K562 (cell line): Measurements from ENCODE around the gene METTL22. TPM values are rescaled to one million over a fixed set of nuclear protein-coding genes. Genes with fewer than 3 reads are reported as not detected.

Source experiments
- ATAC-seq: fragments of 200-7000 bp; cut with Tn5 transposase; 3 replicates; pipeline ENCODE4 v1.9.1; 2020; ENCODE audit warnings: moderate library complexity
- BruUV-seq: library from RNA; stranded (reverse); fragments of 400-500 nt; replicated peaks from 2 replicates; lab custom pipeline; 2021; lab: Mats Ljungman, UMichigan
- CTCF ChIA-PET: fragments of 300-600 bp; formaldehyde crosslinking; extraction: SDS; loops from one replicate; lab custom pipeline; 2021; ENCODE audit warnings: low intra/inter-chr PET ratio; lab: Yijun Ruan, JAX
- POLR2A ChIA-PET: fragments of 300-600, 350-650 bp; sonication (Branson Sonifier 250); formaldehyde crosslinking; extraction: SDS; loops from one replicate; lab custom pipeline; 2021; ENCODE audit warnings: antibody characterized with exemption, inconsistent platforms; lab: Yijun Ruan, JAX
- DNase-seq, 4 experiments: peaks; one replicate each; pipeline versions ENCODE4 v3.0.0 to v3.0.0-alpha.2; 2011 to 2018; ENCODE audit warnings: low spot score in 3 of 4, mixed read lengths in 3 of 4; ENCODE audit errors: extremely low read depth in 1 of 4
- FAIRE-seq: peaks from 2 replicates; lab custom pipeline; 2011; peaks lifted over from hg19 to GRCh38; lab: Jason Lieb, UNC
- H2AFZ ChIP-seq: 2 replicates; pipeline ENCODE4 v1.6.0; 2011; ENCODE audit warnings: low read depth, low read length, control low read depth, inconsistent platforms
- H3K27ac ChIP-seq: fragments of 200-600 bp; 3 replicates; pipeline ENCODE4 v1.8.0; 2011; ENCODE audit warnings: low read depth, mild to moderate bottlenecking, control low read depth, inconsistent platforms, low read length, moderate library complexity, mixed read lengths; ENCODE audit errors: extremely low read depth
- H3K27me3 ChIP-seq, 2 experiments: fragments of 300-600 bp in 1 of 2; 2 replicates in 1 of 2; 3 replicates in 1 of 2; pipeline versions ENCODE4 v1.6.0 to v1.8.0; 2011; ENCODE audit warnings: inconsistent platforms in 2 of 2, low read length in 2 of 2, mild to moderate bottlenecking in 1 of 2, mixed read lengths in 1 of 2, moderate library complexity in 1 of 2; ENCODE audit not compliant: control insufficient read depth in 2 of 2, insufficient read depth in 2 of 2
- H3K36me3 ChIP-seq: fragments of 300-600 bp; 3 replicates; pipeline ENCODE4 v1.8.0; 2011; ENCODE audit warnings: mild to moderate bottlenecking, low read length, inconsistent platforms; ENCODE audit not compliant: control insufficient read depth, insufficient read depth
- H3K4me1 ChIP-seq, 2 experiments: fragments of 200-600 bp in 1 of 2; replicated peaks in 1 of 2; 2 replicates in 1 of 2; 3 replicates in 1 of 2; pipeline versions ENCODE4 v1.5.1 to v1.8.0; 2011; ENCODE audit warnings: inconsistent platforms in 2 of 2, low read length in 2 of 2, mild to moderate bottlenecking in 1 of 2, mixed read lengths in 1 of 2, moderate library complexity in 1 of 2; ENCODE audit not compliant: control insufficient read depth in 2 of 2, insufficient read depth in 2 of 2
- H3K4me2 ChIP-seq: 2 replicates; pipeline ENCODE4 v1.6.1; 2011; ENCODE audit warnings: low read length, control low read depth, inconsistent platforms, mixed read lengths; ENCODE audit not compliant: insufficient read depth
- H3K4me3 ChIP-seq: fragments of 200-600 bp; sonication (generic), shearing (Covaris generic); 2 replicates; pipeline ENCODE4 v1.5.1; 2016; ENCODE audit warnings: control low read depth, inconsistent platforms
- H3K79me2 ChIP-seq: fragments of 200-600 bp; 3 replicates; pipeline ENCODE4 v1.8.0; 2011; ENCODE audit warnings: low read length, inconsistent platforms; ENCODE audit not compliant: control insufficient read depth, insufficient read depth
- H3K9ac ChIP-seq, 2 experiments: 2 replicates each; pipeline versions ENCODE4 v1.6.0 to v1.6.1; 2011; ENCODE audit warnings: low read depth in 2 of 2, low read length in 2 of 2, control low read depth in 1 of 2, inconsistent platforms in 1 of 2, mild to moderate bottlenecking in 1 of 2, mixed read lengths in 1 of 2; ENCODE audit not compliant: insufficient read depth in 1 of 2
- H3K9me1 ChIP-seq: one replicate; pipeline ENCODE4 v1.6.0; 2011; ENCODE audit warnings: inconsistent platforms, mild to moderate bottlenecking, low read length, moderate library complexity; ENCODE audit not compliant: control insufficient read depth, insufficient read depth
- H3K9me3 ChIP-seq: replicated peaks from 2 replicates; pipeline ENCODE4 v1.5.1; 2011; ENCODE audit warnings: low read depth, low read length, inconsistent platforms; ENCODE audit not compliant: control insufficient read depth, insufficient read depth
- H4K20me1 ChIP-seq: replicated peaks from 2 replicates; pipeline ENCODE4 v1.6.1; 2011; ENCODE audit warnings: low read length, inconsistent platforms, mixed read lengths; ENCODE audit not compliant: control insufficient read depth, insufficient read depth
- ARID2 ChIP-seq: fragments of 450-650 bp; IDR thresholded peaks from 2 replicates; pipeline ENCODE4 v1.6.1; 2017; ENCODE audit warnings: antibody characterized with exemption, mild to moderate bottlenecking
- ARNT ChIP-seq, 2 experiments: fragments of 450-650 bp; IDR thresholded peaks; 2 replicates each; pipeline ENCODE4 v1.6.1; 2016; ENCODE audit warnings: mild to moderate bottlenecking in 1 of 2
- HDAC6 ChIP-seq: IDR thresholded peaks from 2 replicates; pipeline ENCODE4 v1.6.1; 2012; ENCODE audit warnings: low read depth, mild to moderate bottlenecking, control low read depth, inconsistent platforms, low read length, moderate library complexity
- HEY1 ChIP-seq: fragments of 250-450 bp; sonication (Bioruptor Pico); IDR thresholded peaks from 2 replicates; pipeline ENCODE4 v1.5.0; 2020; ENCODE audit warnings: mild to moderate bottlenecking, moderate library complexity, borderline replicate concordance
- HMG20A ChIP-seq: fragments of 450-650 bp; formaldehyde crosslinking; conservative IDR thresholded peaks from 2 replicates; pipeline ENCODE4 v1.4.0; 2020; ENCODE audit warnings: mild to moderate bottlenecking, mixed read lengths
- HMGN3 ChIP-seq: IDR thresholded peaks from 2 replicates; pipeline ENCODE4 v1.6.1; 2011; ENCODE audit warnings: borderline replicate concordance, low read depth, mild to moderate bottlenecking, mixed read lengths, low read length; ENCODE audit not compliant: insufficient read length; ENCODE audit errors: extremely low read depth
- MCM7 ChIP-seq, 2 experiments: fragments of 450-650 bp; IDR thresholded peaks; 2 replicates each; pipeline ENCODE4 v1.6.1; 2016 to 2018
- SAP30 ChIP-seq: fragments of 200-600 bp; sonication (generic); IDR thresholded peaks from 2 replicates; pipeline ENCODE4 v1.6.1; 2012; ENCODE audit warnings: borderline replicate concordance, low read depth, mild to moderate bottlenecking, moderate library complexity, low read length, control low read depth, inconsistent platforms; ENCODE audit not compliant: insufficient read depth, poor library complexity, severe bottlenecking
- STAT5A ChIP-seq: IDR thresholded peaks from 2 replicates; pipeline ENCODE4 v1.6.1; 2012; ENCODE audit warnings: low read length, inconsistent platforms, borderline replicate concordance
- TRIM24 ChIP-seq, 2 experiments: fragments of 450-650 bp; IDR thresholded peaks; 2 replicates each; pipeline ENCODE4 v1.6.1; 2016
- ZFP1 ChIP-seq: fragments of 450-650 bp; formaldehyde crosslinking; IDR thresholded peaks from 2 replicates; pipeline ENCODE4 v1.4.0; 2020; ENCODE audit warnings: mild to moderate bottlenecking, mixed read lengths
- ZNF12 ChIP-seq: sonication (generic); formaldehyde crosslinking; IDR thresholded peaks from 2 replicates; pipeline ENCODE4 v1.4.0; 2020; ENCODE audit warnings: mild to moderate bottlenecking, missing genetic modification reagents
- ZNF324 ChIP-seq: fragments of 250-450 bp; sonication (Bioruptor Pico); IDR thresholded peaks from 2 replicates; pipeline ENCODE4 v1.4.0; 2020; ENCODE audit warnings: mild to moderate bottlenecking
- ZNF586 ChIP-seq: fragments of 450-650 bp; formaldehyde crosslinking; conservative IDR thresholded peaks from 2 replicates; pipeline ENCODE4 v1.4.0; 2020; ENCODE audit warnings: mild to moderate bottlenecking, moderate library complexity
- ZNF76 ChIP-seq: fragments of 250-450 bp; sonication (Bioruptor Pico); IDR thresholded peaks from 2 replicates; pipeline ENCODE4 v1.4.0; 2020; ENCODE audit warnings: mild to moderate bottlenecking, moderate library complexity, borderline replicate concordance
- ZSCAN32 ChIP-seq: fragments of 450-650 bp; formaldehyde crosslinking; IDR thresholded peaks from 2 replicates; pipeline ENCODE4 v1.4.0; 2020; ENCODE audit warnings: mild to moderate bottlenecking, moderate library complexity
- WGBS: fragments of 100-300 bp; shearing (Covaris generic); methylation state at CpG from one replicate; pipeline ENCODE4 v1.1.6; 2016; ENCODE audit warnings: low coverage, mixed read lengths; ENCODE audit not compliant: insufficient coverage; ENCODE audit errors: missing lambda C conversion rate; 5-methylcytosine and 5-hydroxymethylcytosine counted together
- in situ Hi-C: fragments of 300-500 bp; cut with MboI; formaldehyde crosslinking; loops from 4 replicates; pipeline ENCODE4 v1.15.0; 2018; ENCODE audit warnings: inconsistent platforms, mixed read lengths
- intact Hi-C: fragments of 100-400 bp; cut with micrococcal nuclease; formaldehyde crosslinking; loops from 2 replicates; pipeline ENCODE4 v1.14.2; 2022
- polyA plus RNA-seq, 8 experiments: library from polyadenylated mRNA; depleted of rRNA in 4 of 8; stranded (reverse) in 5 of 8; unstranded in 3 of 8; fragments of >200 nt; fragmentation: Nextera tagmentation in 2 of 8; fragmentation: Illumina TruSeq in 1 of 8; extraction: Ambion mirVana in 2 of 8; extraction: Trizol in 1 of 8; gene quantifications; 2 replicates each; pipeline versions ENCODE4 v1.2.1 to v1.2.3, GENCODE V29; 2011 to 2014; ENCODE audit warnings: inconsistent platforms in 1 of 8, missing spikeins in 1 of 8
- total RNA-seq, 7 experiments: library from RNA; depleted of rRNA in 6 of 7; stranded (reverse); fragments of >200 nt in 6 of 7; fragmentation: Illumina TruSeq in 2 of 7; extraction: Trizol in 2 of 7; gene quantifications; 2 replicates each; pipeline versions ENCODE4 v1.2.1 to v1.2.3, GENCODE V29; 2011 to 2021; ENCODE audit warnings: low replicate concordance in 1 of 7
- TF ChIP-seq, protein P1 (sequence below): fragments of 450-650 bp; IDR thresholded peaks from 2 replicates; pipeline ENCODE4 v1.7.0; 2016; ENCODE audit warnings: borderline replicate concordance

METTL22 gene
- total and polyA plus RNA-seq, 9 of the 15 experiments (the other 6 are each of a cell fraction or from before 2014, with no cell fraction given) = 6.9 to 33.2 (median 18.5) TPM

- DNase-seq (no peak), ATAC-seq (no peak), FAIRE-seq (no peak)
- H3K27ac ChIP-seq = no peak overlapping the region
- H3K79me2 ChIP-seq = no peaks in the 10 kb centered on the region
- WGBS = 2% methylated on average over 5 of the region's 5 CpGs
- H3K4me1 ChIP-seq = peaks cover 0 to 12% of the 10 kb centered on the region in 2 experiments; a peak in 4 of 5 replicates
- no peak overlapping the region for H3K9ac ChIP-seq
- TF ChIP-seq ZFP1 (CRISPR knock-in tag) = no peak
- no peak for TF ChIP-seq ZNF12 (CRISPR knock-in tag)
- no peak for TF ChIP-seq SAP30
- no peak for TF ChIP-seq MCM7 (IDR thresholded peaks at IDR 0.05)
- no peak for TF ChIP-seq HMG20A (CRISPR knock-in tag)
- TF ChIP-seq HEY1 = no peak
- no peak for TF ChIP-seq ZNF586
- TF ChIP-seq TRIM24 (IDR thresholded peaks at IDR 0.05) = no peak
- no peak for TF ChIP-seq ARNT (IDR thresholded peaks at IDR 0.05)
- TF ChIP-seq ZNF76 (CRISPR knock-in tag) = no peak
- TF ChIP-seq STAT5A = no peak
- TF ChIP-seq HDAC6 = no peak
- TF ChIP-seq, protein P1, sequence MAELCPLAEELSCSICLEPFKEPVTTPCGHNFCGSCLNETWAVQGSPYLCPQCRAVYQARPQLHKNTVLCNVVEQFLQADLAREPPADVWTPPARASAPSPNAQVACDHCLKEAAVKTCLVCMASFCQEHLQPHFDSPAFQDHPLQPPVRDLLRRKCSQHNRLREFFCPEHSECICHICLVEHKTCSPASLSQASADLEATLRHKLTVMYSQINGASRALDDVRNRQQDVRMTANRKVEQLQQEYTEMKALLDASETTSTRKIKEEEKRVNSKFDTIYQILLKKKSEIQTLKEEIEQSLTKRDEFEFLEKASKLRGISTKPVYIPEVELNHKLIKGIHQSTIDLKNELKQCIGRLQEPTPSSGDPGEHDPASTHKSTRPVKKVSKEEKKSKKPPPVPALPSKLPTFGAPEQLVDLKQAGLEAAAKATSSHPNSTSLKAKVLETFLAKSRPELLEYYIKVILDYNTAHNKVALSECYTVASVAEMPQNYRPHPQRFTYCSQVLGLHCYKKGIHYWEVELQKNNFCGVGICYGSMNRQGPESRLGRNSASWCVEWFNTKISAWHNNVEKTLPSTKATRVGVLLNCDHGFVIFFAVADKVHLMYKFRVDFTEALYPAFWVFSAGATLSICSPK = no peak
- no peak for TF ChIP-seq ZSCAN32 (CRISPR knock-in tag)
- no peak for TF ChIP-seq HMGN3
- TF ChIP-seq ARID2 = no peak
- no peak for TF ChIP-seq ZNF324 (CRISPR knock-in tag)
- H3K4me3 ChIP-seq = no peak overlapping the region
- no peaks in the 10 kb centered on the region for H3K9me1 ChIP-seq
- H3K4me2 ChIP-seq = no peak overlapping the region
- ChIA-PET CTCF (no interaction called here), POLR2A (interaction anchor here (0.8 kb wide), 1 partner anchor 13 kb away, joined by 3 read pairs; no protein-coding TSS in a partner anchor)
- peaks cover 20 to 31% of the 10 kb centered on the region in 2 experiments; a peak in 4 of 5 replicates for H3K27me3 ChIP-seq
- H3K9me3 ChIP-seq = no peaks in the 10 kb centered on the region; the same call in 1 of the 2 replicates
- intact Hi-C loops = no loop called here
- H3K36me3 ChIP-seq = no peaks in the 10 kb centered on the region
- H4K20me1 ChIP-seq = peaks cover 18% of the 10 kb centered on the region; the same call in 1 of the 2 replicates
- no TSS peak for BruUV-seq
- no peak overlapping the region for H2AFZ ChIP-seq
- in situ Hi-C loops = no loop called here
Observed at GRCh38 chr16:8676160-8676547, 54.7 kb downstream of the METTL22 start.
